ENCODE measurements around the gene INPP4A.

Gene INPP4A

DNA sequence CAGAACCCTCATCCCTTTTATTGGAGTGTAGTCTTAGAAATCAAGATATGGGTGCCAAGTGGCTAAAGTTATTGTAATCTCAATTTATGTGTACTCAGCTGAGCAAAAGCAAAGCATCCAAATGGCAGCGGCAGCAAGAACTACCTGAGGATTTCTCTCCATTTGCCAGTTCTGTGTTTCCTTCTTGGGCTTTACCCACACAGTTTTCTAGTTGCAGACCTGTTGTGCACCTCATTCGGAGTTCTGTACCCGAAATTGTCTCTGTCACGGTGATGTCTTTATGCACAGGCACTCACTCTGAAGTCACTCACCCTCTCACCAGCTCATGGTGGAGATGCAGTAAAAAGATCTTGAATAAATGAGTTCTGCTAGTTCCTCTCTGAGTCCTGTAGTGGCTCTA, 43.6 kb downstream of the INPP4A start:
- in situ Hi-C loops (cut with MboI; ENCODE audit: low sequenced_read_pairs) = no loop called here

DNA sequence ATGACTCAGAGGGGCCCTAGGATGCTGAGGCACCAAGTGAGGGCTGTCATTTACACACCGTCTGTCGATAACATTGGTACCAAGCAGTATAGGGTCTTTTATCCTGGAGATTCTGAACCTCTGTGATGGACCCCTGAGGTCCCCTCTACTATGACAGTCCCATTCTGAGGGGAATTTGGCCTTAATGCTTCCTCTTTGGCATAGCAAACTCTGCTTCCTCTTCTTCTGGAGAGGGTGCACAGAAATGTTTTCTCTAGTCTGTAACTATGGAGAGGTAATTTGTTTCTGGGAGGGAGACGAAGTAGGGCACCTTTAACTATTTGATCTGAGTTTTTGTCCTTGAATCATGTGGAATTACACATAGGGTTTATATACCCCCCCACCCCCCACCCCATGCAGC, 44.8 kb downstream of the INPP4A start:
- in situ Hi-C loops (cut with MboI; ENCODE audit: low sequenced_read_pairs) = no loop called here

DNA sequence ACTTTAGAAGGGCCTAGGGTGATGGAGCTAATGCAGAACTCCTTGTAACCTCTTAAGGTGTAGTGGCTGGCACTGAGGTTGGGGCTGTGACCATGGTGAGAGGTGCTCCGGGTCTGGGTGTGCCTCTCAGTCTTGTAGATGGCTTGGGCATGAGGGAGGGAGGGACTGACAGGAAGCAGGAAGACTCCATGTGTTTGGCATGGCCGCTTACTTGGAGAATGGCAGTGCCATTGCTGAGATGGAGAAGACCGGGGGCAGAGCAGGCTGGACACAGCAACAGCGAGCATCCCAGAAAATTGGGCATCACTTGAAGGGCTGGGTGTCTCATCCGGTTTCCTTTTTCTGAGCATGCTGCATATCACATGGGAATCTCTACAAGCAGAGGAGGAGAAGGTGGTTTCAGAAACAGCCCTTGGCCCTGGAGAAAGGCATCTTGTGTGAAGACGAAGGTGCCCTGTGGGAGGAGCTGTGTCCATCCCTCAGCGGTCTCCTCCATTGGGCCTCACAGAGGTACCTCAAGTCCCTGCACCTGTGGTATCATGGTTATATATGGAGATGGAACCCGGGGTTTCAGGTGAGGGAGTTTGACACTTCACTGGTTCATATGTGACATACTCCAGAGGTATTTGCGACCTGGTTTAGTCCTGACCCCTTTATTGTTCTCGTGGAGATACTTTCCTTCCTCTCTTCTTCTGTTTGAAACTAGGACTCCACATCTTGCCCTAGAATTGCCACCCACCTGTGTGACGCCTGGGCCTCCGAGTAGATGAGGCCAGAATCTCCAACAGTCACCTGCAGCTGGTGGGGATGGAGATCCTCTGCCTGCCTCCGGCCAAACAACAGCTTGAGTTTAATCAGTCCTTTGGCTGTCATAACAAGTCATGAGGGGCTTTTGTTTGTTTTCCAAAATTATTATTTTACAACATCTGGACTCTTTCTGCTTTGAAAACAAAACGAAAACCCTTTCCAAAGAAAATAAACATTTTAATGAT, 45.6 kb downstream of the INPP4A start:
- in situ Hi-C loops (cut with MboI; ENCODE audit: low sequenced_read_pairs) = no loop called here

DNA sequence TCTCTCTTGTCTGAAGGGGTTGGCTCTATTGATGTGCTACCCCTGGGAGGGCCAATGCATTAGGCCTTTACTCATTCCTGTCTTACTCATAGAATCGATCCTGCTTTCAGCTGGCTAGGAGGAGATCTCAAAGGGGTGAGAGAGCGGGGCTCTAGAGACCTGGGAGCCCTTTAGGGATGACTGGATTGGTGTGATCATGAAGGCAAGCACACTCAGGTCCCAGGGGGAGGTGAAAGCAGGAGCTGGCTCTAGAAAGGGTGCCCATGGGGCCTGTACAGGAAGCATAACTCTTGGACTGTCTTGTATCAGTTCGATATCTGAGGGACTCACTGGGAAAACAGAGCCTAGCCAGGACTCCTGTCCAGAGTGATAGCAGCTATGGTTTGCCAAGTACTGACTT, 47.8 kb downstream of the INPP4A start:
- in situ Hi-C loops (cut with MboI; ENCODE audit: low sequenced_read_pairs) = no loop called here

DNA sequence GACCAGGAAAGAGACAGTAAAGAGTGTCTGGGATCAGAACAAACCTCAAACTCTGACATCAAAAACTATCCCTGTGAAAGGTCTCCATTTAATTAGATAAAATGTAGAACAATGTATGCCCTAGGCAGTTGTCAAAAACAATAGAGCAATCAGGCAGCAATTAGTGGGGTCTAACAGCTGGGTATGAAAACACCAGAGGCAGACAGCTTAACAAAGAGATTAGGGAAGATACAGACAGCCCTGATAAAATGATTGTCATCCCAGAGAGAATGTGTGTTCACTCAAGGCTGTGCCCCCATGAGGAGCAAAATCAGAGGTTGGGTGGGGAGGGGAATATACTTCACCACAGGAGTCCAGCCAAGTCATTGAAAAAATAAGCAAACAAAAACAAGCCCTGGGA, 50.0 kb downstream of the INPP4A start:
- in situ Hi-C loops (cut with MboI; ENCODE audit: low sequenced_read_pairs) = no loop called here

DNA sequence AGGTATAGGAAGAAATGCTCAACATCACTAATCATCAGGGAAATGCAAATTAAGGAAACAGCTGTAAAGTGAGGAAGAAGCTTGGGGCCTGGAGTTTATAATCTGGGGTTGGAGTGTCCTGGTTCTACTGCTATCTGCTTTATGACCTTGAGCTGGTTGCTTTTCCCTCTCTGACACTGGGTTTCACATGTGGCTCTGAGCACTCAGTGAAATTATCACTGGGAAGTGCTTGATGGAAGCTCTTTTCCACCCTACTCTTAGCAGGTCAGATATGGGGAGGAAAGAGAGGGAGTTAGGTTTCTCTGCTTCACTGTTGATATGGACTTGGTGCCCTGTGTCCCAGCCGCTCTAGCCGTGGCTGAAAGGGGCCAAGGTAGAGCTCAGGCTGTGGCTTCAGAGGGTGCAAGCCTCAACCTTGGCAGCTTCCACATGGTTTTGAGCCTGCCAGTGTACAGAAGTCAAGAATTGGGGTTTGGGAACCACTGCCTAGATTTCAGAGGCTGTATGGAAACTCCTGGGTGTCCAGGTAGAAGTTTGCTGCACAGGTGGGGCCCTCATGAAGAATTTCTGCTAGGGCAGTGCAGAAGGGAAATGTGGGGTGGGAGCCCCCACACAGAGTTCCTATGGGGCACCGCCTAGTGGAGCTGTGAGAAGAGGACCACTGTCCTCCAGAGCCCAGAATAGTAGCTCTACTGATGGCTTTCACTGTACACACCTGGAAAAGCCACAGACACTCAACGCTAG, 52.3 kb downstream of the INPP4A start:
- in situ Hi-C loops (cut with MboI; ENCODE audit: low sequenced_read_pairs) = no loop called here

DNA sequence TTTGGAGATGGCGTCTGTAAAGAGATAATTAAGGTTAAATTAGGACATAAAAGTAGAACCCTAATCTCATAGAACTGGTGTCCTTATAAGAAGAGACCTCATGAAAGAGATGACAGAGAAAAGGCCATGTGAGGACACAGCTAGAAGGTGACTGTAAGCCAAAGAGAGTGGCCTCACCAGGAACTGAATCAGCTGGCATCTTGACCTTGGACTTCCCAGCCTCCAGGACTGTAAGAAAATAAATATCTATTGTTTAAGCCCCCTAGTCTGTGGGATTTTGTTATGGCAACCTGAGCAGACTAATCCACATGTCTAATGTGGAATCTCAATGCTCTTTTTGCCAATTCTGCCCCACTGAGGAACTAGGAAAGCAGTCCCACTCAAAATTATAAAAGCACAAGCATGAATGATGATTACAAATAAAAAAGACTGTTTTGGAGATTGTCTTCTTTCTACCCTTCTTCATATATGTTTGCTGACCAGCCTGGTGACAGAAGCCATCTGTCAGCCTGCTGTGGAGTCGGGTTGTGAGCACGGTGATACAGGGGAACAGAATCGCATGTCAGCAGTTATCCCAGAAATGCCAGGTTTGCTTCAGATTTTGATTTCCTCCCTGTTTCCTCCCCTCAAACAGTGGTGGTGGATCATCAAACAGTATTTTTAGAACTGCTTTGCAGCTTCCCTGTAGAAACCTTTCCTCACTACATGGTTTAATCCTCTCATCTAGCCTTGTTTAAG, 54.2 kb downstream of the INPP4A start:
- in situ Hi-C loops (cut with MboI; ENCODE audit: low sequenced_read_pairs) = no loop called here

DNA sequence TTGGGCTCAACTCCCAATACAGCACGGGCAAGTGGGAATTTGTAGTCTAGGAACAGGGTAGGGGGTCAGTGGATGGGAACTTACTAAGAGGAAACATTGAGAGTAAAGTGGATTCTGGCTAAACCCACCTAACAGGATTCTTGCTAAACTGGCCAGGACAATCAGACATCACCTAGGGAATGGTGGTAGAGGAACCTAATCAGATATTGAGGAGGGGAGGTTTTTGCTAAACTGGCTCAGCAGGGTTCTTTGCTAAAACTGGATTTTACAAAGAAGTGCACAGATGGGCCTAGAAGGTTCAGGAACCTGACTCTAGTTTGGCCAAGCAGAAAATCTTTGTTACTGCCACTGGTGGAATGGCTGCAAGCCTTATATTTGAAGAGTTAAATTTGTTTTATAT, 55.9 kb downstream of the INPP4A start:
- in situ Hi-C loops (cut with MboI; ENCODE audit: low sequenced_read_pairs) = no loop called here

DNA sequence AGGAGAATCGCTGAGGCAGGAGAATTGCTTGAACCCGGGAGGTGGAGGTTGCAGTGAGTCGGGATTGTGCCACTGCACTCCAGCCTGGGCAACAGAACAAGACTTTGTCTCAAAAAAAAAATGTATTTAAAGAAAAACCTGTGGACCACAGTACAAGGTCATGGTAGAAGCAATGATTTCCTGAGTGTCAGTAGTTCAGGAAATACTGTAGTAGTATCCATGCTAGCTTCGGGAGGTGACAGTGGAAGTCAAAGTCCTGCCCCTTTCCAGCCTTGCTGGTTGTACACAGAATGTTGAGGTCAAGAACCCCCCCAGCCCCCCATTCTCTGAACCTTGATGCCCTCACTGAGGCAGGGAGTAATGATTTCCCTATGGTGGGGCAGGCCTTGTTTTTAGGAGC, 56.6 kb downstream of the INPP4A start:
- in situ Hi-C loops (cut with MboI; ENCODE audit: low sequenced_read_pairs) = no loop called here

DNA sequence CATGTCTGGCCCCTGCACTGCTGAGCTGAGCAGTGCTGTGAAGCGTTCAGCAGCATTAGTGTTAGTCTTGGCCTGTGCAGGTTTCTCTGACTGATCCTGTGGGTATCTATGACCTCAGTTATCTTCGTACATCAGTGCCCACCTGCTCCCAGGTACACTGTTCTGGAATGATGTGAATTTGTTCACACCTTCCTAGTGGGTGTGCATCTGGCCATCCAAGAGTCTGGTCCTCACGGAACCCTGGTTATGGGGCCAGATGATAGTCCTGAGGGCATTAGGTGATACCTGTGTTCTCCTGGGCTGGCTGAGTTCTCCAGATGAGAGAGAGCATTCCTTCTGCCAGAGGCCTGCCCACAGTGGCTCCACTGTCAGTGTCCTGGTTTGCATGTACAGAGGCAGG, 57.2 kb downstream of the INPP4A start:
- in situ Hi-C loops (cut with MboI; ENCODE audit: low sequenced_read_pairs) = no loop called here

DNA sequence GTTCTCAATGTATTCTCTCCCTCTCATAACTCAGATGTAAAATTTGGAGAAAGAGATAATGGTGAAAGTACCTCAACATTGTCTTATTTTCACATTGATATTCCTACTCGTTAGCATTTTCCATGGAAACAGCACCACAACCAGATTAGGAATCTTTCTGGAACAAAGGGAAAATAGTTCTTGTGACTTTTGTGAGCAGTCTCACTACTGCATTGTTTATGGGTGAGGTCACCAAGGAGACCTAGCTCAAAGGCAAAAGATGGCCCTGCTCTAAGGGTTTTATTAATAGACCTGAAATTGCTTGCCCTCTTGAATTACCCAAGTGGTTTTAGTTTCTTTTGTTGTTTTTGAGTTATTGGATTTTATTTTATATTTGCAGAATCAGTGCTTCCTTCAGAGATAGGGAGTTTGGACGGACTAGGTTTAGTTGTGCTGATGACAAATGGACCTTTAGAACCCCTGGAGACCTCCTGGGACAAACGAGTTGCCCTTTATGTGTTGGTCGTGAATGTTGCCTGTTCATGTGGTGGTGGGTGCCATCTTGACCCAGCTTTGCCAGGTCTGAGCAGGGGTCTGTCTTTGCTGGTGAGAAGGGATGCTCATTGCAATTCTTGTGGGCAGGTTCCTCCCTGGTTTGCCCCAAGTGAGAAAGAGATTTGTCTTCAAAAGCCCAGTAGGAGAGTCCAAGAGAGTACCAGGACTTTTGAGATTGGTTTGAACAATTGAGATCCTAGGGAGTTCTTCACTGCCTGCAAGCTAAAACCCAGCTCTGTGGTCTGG, 58.1 kb downstream of the INPP4A start:
- in situ Hi-C loops (cut with MboI; ENCODE audit: low sequenced_read_pairs) = no loop called here

DNA sequence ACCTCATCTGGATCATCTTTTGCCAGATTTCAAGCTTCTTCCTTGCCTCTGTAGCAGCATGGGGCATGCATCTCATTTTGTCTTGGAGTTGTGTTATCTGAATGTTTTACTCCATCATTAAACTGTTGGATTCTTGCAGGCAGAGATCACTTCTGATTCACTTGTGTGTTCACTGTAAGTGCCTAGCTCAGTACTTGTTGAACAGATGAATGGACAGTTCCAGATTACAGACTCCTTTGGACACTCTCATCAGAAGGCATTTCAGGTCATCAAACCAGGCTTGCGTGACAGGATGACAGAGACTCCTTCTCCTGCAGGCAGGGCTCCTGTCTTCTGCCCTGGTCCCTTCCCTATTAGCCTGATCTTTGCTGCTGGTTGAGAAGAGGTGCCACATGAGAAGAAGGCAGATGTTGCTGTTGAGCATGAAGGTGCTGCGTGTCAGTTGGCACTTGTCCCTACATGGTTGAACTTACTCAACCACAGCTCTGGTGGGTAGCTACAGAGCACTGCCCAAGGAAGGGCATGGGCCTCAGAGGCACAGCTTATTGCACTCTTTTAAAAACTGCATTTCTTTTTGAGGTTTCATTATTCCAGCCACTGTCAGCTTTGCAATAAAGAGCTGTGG, 58.9 kb downstream of the INPP4A start:
- in situ Hi-C loops (cut with MboI; ENCODE audit: low sequenced_read_pairs) = no loop called here

DNA sequence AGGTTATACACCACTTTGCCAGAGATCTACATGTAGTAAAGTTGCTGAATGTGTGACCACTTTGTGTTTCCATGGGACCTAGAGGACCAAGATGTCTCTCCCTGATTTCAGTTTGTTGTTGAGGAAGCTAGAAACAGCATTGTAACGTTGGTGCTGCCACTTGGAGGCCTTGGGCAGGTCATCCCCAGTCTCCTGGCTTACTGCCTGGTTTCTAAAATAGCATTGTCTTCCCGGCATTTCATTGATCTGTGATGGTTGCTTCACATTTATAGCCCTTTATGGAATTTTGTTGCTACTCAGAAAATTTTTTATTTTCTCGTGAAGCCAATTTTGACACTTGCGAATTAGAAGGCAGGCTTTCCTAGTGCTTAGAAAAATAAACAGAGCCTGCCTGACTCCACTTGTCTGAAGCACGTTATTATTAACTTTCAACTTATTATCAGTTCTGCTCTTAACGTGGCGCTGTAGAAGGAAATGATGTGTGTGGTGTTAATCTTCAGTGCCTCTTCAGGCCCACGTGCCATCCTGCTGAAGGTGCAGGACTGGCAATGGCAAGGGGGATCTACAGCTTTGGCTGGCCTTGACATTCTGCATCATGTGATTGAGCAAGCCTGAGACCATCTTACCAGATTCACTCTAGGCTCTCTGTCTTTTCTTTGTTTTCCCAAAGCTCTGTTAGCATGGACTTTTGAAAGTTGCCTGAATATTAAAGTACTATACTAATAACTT, 59.9 kb downstream of the INPP4A start:
- in situ Hi-C loops (cut with MboI; ENCODE audit: low sequenced_read_pairs) = no loop called here

DNA sequence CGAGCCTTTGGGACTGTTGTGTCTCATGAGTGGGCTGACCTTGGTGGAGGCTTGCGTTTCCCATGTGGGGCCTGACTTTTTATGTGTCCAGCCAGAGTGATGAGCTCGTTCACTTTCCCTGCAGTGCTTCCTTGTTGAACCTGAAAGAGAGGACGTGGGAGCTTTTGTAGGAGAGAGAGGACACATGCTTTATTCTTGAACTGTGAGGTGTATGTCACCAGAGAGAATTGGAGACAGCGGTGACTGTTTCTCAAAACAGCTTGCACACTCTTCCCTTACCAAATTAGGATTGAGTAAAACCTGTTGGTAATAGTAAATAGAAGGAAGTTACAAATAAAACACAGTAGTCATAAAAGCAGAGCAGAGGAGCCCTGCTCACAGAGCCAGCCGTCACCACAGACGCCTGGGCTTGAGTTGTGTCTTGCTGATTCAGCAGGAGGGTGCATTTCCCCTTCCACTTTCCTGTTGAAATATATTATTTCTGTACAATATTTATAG, 60.7 kb downstream of the INPP4A start:
- in situ Hi-C loops (cut with MboI; ENCODE audit: low sequenced_read_pairs) = no loop called here

DNA sequence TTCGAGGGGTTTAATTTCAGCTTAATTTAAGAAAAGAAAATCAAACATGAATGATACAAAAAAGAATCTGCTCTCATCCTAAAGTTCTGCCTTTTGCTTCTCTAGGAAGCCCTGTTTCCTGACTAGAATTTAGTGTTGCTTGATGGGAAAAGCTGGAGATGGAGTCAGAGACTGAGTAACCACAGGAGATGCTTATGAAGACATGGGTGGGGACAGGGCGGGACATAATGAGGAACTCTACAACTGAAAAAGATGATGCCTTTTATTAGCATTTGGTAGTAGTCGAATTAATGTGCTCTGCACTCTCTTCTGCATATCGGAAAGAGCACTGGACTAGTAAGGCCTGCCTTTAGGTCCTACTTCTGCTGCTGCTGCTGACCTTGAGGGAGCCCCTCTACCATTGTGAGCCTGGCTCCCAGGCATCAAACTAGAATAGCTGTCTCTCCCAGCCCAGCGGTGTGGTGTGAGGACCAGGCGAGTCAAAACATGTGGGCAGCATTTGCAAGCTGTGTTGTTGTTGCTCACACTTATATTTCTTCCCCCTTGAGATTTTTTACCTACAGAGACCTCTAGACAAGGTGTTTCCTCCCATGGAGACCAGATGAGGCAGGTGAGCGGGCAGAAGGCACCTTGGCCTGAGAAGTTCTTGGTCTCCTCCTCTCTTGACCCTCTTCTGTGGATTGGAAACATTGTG, 61.5 kb downstream of the INPP4A start:
- in situ Hi-C loops (cut with MboI; ENCODE audit: low sequenced_read_pairs) = no loop called here

DNA sequence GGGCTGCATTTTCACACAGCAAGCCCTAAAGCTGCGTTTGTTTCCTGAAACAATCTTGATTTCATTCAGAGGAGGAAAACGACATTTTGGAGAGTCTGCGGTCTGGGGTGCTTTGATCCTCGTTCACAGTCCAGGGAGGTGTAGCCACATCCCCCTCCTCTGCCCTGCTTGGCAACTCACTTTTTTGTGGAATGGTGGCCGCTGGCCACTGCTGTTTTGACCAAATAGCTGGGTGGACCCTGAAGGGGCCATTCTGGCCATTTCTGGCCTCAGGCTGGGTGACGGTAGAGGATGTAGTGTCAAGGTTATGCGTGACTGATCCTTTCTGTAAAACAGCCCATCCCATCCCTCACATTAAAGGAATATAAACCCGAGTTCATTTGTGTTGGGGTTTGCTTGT, 62.2 kb downstream of the INPP4A start:
- in situ Hi-C loops (cut with MboI; ENCODE audit: low sequenced_read_pairs) = no loop called here

DNA sequence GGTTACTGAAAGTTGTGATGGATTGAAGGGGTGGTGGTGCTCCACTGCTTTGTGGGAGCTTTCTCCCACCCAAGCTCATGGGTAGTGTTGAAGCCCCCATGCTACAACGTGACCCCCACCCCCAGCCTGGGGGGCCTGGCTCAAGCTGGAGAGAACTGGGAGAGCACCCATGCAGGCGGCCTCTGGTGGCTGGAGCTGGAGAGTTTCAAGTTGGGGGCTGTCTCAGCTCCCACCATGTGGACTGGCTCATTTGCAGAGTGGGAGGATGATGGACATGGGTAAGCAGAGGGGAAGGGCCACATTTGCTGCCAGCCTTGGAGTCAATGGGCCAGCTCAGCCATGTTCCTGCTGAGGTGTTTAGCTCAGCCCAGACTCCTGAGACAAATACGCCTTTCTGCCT, 62.8 kb downstream of the INPP4A start:
- in situ Hi-C loops (cut with MboI; ENCODE audit: low sequenced_read_pairs) = no loop called here

DNA sequence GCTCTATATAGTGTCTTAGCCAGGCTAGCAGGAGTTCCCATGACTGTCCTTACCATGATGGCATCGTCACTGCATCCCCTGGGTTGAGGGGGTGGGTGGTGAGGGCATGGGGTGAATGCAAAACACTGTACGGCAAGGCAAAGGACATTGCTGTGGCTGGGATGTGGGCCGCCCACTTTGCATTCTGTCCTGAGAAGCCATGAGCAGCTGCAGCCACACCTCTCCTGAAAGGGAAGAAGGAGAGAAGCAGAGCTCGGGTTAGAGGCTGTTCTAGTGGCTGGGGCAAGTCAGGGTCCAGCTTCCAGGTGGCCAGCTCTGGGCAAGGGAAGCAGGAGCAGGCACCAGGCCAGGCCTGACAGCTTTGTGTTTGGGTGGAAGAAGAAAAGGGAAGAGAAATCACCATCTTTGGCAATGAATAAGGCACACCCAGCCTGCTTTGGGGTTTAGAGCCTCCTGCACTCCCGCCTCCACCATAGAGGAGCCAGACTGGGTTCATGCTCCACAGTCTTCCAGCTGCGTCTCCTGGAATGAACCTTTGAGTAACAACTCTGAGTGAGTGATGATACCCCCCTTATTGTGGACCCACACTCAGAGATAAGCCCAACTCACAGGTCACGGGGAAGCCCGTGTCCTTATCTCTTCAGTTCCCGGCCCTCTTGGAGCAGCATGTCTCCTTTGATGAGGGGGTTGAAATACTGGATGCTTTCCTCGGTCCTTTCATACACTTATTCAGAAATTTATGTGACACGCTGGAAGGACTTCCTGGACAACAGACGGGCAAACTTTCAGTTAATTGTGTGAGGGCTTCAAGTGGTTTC, 63.4 kb downstream of the INPP4A start:
- in situ Hi-C loops (cut with MboI; ENCODE audit: low sequenced_read_pairs) = no loop called here

Data from HL-60/S4 treated with phorbol 12-myristate 13-acetate at 8.2 ng/mL for 4 days and 3 days (cell line).